GM21737 (cell line): ENCODE results near the gene TADA2B.

Source experiments
- ATAC-seq: cut with Tn5 transposase; IDR thresholded peaks from one replicate; pipeline ENCODE4 v1.9.1; 2021; ENCODE audit warnings: mild to moderate bottlenecking, moderate library complexity; ENCODE audit not compliant: unreplicated experiment

Gene TADA2B

DNA sequence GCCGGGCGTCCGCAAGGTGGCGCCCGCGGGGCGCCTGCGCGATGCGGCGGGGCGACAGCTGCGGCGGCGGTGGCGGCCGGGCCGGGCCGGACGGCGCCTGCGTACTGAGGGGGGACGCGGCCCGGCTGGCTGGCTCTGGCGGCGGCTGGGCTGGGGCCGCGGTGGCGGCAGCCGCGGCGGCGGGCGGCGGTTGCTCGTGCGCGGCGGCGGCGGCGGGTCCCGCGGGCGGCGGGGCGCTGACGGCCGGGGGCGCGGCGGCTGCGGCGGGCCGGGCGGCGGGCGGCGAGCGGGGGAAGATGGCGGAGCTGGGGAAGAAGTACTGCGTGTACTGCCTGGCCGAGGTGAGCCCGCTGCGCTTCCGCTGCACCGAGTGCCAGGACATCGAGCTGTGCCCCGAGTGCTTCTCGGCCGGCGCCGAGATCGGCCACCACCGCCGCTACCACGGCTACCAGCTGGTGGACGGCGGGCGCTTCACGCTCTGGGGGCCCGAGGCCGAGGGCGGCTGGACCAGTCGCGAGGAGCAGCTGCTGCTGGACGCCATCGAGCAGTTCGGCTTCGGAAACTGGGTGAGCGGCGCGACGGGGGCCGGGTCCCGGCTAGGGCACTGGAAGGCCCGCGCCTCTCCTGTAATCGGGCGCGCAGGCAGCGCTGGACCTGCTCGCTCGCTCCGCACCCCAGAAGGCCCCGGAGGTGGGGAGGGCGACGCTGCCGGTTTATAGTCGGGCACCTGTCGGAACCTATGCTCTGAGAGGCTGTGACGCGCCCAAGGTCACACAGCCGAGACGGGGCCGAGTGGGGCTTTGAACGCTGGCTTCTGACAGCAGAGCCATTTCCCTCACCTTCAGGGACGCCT, at the start of gene TADA2B:
Gene TADA2B, plus strand, starts transcription at position 89 of the 853 bp plus-strand sequence. Its CDS starts 208 bp downstream, at position 297.
- peak; percentile 8 for ATAC-seq

DNA sequence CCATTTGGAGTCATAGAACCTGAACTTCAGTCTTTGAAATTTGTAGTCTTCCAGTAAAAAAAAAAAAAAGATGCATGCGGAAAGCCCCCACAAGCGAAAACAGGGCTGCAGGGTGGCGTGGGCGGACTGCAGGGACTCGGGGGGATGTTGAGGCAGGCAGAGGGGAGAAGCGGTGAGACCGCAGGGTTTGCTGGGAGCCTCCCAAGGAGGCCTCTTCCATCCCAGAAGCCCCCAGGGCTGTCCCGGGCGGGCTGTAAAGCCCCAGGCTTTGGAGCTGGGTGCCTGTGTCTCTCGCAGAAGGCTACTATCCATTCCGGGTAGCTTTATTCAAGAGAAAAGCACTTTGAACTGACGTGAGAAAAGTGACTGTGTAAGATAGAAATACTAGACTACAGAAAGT, 46.7 kb upstream of the TADA2B start:
- ATAC-seq, result no peak

- ATAC-seq, result no peak
Observed at GRCh38 chr4:6999172-7000086, 43.7 kb upstream of the TADA2B start.

DNA sequence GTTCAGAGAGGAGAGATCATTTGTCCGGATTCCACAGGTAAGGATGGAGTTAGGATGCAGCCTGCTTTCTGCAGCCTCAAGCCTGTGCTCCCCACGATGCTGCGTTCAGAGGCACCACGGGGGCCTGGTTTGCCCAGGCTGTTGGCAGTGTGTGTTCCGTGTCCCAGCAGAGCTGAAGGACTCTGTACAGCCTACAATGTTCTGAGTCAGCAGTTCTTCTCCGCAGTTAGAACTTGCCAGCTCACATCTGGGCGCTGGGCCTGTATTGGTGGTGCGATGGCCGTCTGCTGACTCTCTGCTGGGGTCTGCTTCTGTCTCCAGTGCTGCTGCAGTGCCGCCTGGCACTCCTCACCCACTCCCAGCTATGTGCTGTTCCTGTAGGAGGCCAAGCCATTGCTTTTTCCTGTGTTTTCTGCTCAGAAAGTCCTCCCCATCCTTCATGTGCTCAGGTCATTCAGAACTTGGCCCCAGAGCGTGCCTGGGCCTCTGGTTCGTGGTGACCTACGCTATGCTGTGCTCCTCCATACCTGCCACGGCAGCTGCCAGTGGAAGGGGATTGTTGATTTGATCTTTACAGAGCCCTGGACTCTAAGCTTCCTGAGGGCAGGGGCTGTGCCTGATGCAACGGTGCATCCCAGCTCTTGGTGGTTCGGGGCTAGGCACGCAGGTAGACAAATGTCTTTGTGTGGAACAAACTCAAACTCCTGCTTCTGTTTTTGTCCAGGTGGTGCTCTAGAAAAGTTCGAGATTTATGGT, 42.6 kb upstream of the TADA2B start:
- ATAC-seq, result no peak

- no peak for ATAC-seq
Observed at GRCh38 chr4:7001271-7001670, 41.9 kb upstream of the TADA2B start.

DNA sequence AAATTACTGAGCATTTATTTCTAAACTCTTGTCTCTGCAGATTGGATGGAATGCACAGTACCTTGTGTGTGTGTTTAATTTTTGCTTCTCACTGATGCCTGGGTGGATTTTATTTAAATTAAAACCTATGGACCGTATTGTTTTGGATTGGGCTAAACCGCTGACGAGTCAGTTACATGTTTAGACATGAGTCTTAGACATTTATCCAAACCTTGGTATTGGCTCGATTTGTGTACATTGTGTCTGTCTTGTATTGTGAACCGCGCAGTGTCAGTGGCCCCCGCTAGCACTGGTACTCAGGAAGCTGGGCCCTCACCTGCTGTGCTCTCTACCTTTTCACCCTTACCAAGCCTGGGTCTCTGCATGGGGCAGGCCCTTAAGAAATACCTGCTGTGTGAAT, 40.8 kb upstream of the TADA2B start:
- no peak for ATAC-seq

- no peak for ATAC-seq
Observed at GRCh38 chr4:7003176-7003878, 39.8 kb upstream of the TADA2B start.

- ATAC-seq, result no peak
Observed at GRCh38 chr4:7003879-7004240, 39.3 kb upstream of the TADA2B start.

DNA sequence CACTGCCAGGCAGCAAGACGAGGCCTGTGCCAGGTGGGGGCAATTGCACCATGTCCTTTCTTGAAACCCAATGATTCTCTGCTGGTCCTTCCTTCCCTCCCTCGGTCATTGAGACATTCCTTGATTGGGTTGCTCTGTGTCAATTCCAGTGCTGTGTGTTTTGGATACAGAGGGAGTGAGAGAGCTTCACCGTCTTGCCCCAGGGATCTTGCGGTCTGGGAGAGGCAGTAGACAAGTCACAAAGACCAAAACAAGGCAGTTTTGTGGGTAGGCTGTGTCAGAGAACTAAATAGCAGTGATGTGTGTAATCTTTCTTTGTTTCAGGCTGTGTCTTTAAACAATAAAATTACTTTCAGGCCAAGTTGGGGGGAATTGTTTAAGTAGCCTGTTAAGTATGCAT, 38.8 kb upstream of the TADA2B start:
- ATAC-seq, result no peak

DNA sequence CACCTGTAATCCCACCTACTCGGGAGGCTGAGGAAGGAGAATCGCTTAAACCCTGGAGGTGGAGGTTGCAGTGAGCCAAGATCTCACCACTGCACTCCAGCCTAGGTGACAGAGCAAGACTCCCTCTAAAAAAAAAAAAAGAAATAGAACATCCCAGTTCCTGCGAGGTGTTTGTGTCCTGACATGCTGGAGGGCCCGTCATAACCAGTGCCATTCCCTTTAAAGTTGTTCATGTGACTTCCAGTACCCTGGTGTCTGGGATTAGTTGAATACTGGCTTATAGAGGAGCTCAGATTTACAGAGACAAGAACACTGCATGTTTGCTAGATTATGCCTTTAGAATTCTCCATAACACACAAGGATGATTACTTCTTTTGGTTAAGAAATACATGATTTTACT, 37.6 kb upstream of the TADA2B start:
- no peak for ATAC-seq

- ATAC-seq, result no peak
Observed at GRCh38 chr4:7006411-7006810, 36.8 kb upstream of the TADA2B start.

GRCh38 chr4:7007142-7007907, 35.8 kb upstream of the TADA2B start:
- no peak for ATAC-seq

- no peak for ATAC-seq
Observed at GRCh38 chr4:7007944-7008343, 35.2 kb upstream of the TADA2B start.

GRCh38 chr4:7009564-7009963, 33.6 kb upstream of the TADA2B start:
- no peak for ATAC-seq

GRCh38 chr4:7013175-7013574, 30.0 kb upstream of the TADA2B start:
- ATAC-seq, result no peak

DNA sequence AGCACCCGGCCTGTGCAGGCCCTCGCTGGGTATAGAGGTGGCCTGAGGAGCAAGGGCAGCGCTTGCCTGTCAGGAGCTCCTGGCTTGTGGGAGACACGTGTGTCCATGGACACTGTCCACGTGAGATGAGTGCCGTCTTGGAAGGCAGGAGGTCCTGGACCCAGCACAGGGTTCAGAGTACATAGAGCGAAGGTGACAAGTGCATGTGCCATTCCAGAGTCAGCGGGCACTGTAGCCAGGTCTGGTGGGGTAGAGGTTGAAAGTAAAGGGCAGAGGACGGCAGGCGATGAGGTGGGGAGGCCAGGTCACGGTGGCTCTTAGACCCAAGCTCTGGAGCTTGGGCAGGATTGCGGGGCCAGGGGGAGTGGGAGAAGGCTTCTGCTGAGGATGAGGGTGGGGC, 28.4 kb upstream of the TADA2B start:
- ATAC-seq, result no peak

- no peak for ATAC-seq
Observed at GRCh38 chr4:7015383-7016035, 27.7 kb upstream of the TADA2B start.

DNA sequence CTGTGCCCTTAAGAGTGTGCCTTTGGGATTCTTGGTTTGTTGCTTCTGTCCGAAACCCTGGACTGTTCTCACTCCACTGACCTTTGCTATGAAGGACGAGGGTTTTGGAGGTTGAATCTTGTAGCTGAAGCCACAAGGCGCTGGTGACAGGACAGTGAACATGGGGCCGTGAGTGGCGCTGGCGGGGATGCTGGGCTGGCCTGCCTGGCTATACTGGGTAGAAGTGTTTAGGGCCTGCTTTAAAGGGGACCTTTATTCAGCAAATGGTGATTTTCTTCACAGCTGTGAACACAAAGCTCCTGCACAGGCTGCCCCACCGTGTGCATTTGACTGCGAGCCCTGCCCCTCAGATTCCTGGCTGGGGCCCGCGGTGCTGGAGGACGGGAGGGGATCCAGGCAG, 27.1 kb upstream of the TADA2B start:
- ATAC-seq, result no peak

DNA sequence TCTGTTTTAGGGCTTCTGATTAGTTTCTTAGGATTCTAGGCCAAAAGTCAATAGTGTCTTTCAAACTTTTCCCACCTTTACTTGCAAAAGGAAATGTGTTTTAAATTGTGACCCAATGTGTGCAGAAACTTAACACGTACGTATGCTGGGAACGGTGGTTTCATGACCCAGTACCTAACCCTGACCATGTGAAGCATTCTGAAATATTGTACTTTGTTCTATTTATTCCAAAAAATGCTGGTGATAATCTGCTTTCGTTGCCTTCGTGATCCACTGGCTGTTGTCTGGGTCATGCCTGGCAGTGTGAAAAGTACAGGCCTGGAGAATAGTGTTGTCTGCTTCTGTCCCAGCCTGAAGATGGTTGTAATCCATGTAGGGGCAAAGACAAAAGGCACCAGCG, 26.7 kb upstream of the TADA2B start:
- ATAC-seq, result no peak
